Fibroblast of pulmonary artery (primary cell): ENCODE data around the gene MRPS23.

Experiments
- DNase-seq: peaks from one replicate; pipeline ENCODE4 v3.0.0-alpha.2; 2010; ENCODE audit warnings: low read depth
- H3K4me3 ChIP-seq: replicated peaks from 2 replicates; pipeline ENCODE4 v1.5.1; 2011; ENCODE audit warnings: low read depth, mild to moderate bottlenecking, control low read depth, low read length, moderate library complexity
- CTCF ChIP-seq: IDR thresholded peaks from 2 replicates; pipeline ENCODE4 v1.5.1; 2011; ENCODE audit warnings: mild to moderate bottlenecking, control low read depth, low read length, inconsistent platforms; ENCODE audit errors: missing control alignments

The MRPS23 gene

GRCh38 chr17:57819285-57819684 lies 30.6 kb downstream of the MRPS23 start:
- H3K4me3 ChIP-seq, result no peak overlapping the region
- no peak for DNase-seq
- TF ChIP-seq CTCF, result no peak

- H3K4me3 ChIP-seq, result no peak overlapping the region
- no peak for TF ChIP-seq CTCF
- no peak for DNase-seq
Measured at GRCh38 chr17:57818066-57818465, 31.8 kb downstream of the MRPS23 start.

- H3K4me3 ChIP-seq, result no peak overlapping the region
- no peak for TF ChIP-seq CTCF
- DNase-seq, result no peak
Measured at GRCh38 chr17:57817299-57817698, 32.5 kb downstream of the MRPS23 start.

- DNase-seq, result no peak
- TF ChIP-seq CTCF, result no peak
- H3K4me3 ChIP-seq, result no peak overlapping the region
Measured at GRCh38 chr17:57814421-57814820, 35.4 kb downstream of the MRPS23 start.

GRCh38 chr17:57811638-57812280 lies 38.1 kb downstream of the MRPS23 start:
- no peak for DNase-seq
- no peak for TF ChIP-seq CTCF
- no peak overlapping the region for H3K4me3 ChIP-seq

- no peak for TF ChIP-seq CTCF
- no peak overlapping the region for H3K4me3 ChIP-seq
- DNase-seq, result peak; percentile 46
Measured at GRCh38 chr17:57810721-57811637, 38.9 kb downstream of the MRPS23 start.
